Measurements from ENCODE around the gene LIMS1. TPM values are rescaled to one million over a fixed set of nuclear protein-coding genes. Genes with fewer than 3 reads are reported as not detected.
A peak's percentile ranks its signal among the peaks of the same experiment; 100 is the strongest.

Gene LIMS1
- total RNA-seq, 1 experiment from 2014 or later = 101 TPM

- DNase-seq (ENCODE audit: low read depth, low spot score) (no peak), ATAC-seq (no peak)
- no peaks in the 10 kb centered on the region for H3K9me3 ChIP-seq (ENCODE audit: control insufficient read depth, insufficient read depth, low read depth, low read length)
- no peaks in the 10 kb centered on the region for H3K36me3 ChIP-seq (ENCODE audit: control insufficient read depth, insufficient read depth, low read length)
- intact Hi-C loops (cut with micrococcal nuclease; ENCODE audit: unreplicated experiment) = no loop called here
- peaks cover 34% of the 10 kb centered on the region for H3K4me1 ChIP-seq (ENCODE audit: control insufficient read depth, insufficient read depth, low read length)
- no peaks in the 10 kb centered on the region for H3K27me3 ChIP-seq (ENCODE audit: control insufficient read depth, insufficient read depth, low read length)
- in situ Hi-C loops (cut with HindIII; ENCODE audit: low pct_unique_long_range_greater_than_20kb, low sequenced_read_pairs) = no loop called here
- H3K4me3 ChIP-seq (ENCODE audit: low read depth in 2 of 2, low read length in 2 of 2) = no peak overlapping the region
- ChIA-PET POLR2A (no interaction called here), CTCF (no interaction called here)
- TF ChIP-seq POLR2AphosphoS5 (IDR thresholded peaks at IDR 0.05; ENCODE audit: low read depth, low read length) = no peak
- no peak for TF ChIP-seq TCF7L2 (IDR thresholded peaks at IDR 0.05; ENCODE audit: low read depth, low read length)
- TF ChIP-seq SIN3A (IDR thresholded peaks at IDR 0.05; ENCODE audit: borderline replicate concordance, insufficient read depth, low read depth, low read length) = no peak
- TF ChIP-seq CTCF (IDR thresholded peaks at IDR 0.05) = no peak
- TF ChIP-seq REST (IDR thresholded peaks at IDR 0.05; ENCODE audit: insufficient read depth in 1 of 2, low read depth in 2 of 2, low read length in 1 of 2) = no peak
- BruUV-seq (replicated peaks) = no TSS peak
- peak overlapping the region; percentile 82 for H3K27ac ChIP-seq (ENCODE audit: low read length)
These were observed 106.5 kb downstream of the LIMS1 start for GRCh38 chr2:108640731-108641130.

- ChIA-PET CTCF (interaction anchor here (0.7 kb wide), 1 partner anchor 592 kb away, joined by 3 read pairs; no protein-coding TSS in a partner anchor), POLR2A (no interaction called here)
- in situ Hi-C loops (cut with HindIII; ENCODE audit: low pct_unique_long_range_greater_than_20kb, low sequenced_read_pairs) (no loop called here), intact Hi-C loops (cut with micrococcal nuclease; ENCODE audit: unreplicated experiment) (no loop called here)
- no peaks in the 10 kb centered on the region for H3K9me3 ChIP-seq (ENCODE audit: control insufficient read depth, insufficient read depth, low read depth, low read length)
- BruUV-seq (replicated peaks) = no TSS peak
- no peak overlapping the region for H3K4me3 ChIP-seq (ENCODE audit: low read depth in 2 of 2, low read length in 2 of 2)
- ATAC-seq = no peak
- TF ChIP-seq SIN3A (IDR thresholded peaks at IDR 0.05; ENCODE audit: borderline replicate concordance, insufficient read depth, low read depth, low read length) = no peak
- TF ChIP-seq CTCF (IDR thresholded peaks at IDR 0.05) = no peak
- TF ChIP-seq REST (IDR thresholded peaks at IDR 0.05; ENCODE audit: insufficient read depth in 1 of 2, low read depth in 2 of 2, low read length in 1 of 2) = no peak
- TF ChIP-seq TCF7L2 (IDR thresholded peaks at IDR 0.05; ENCODE audit: low read depth, low read length) = no peak
- no peak for TF ChIP-seq POLR2AphosphoS5 (IDR thresholded peaks at IDR 0.05; ENCODE audit: low read depth, low read length)
- no peaks in the 10 kb centered on the region for H3K36me3 ChIP-seq (ENCODE audit: control insufficient read depth, insufficient read depth, low read length)
- H3K27ac ChIP-seq (ENCODE audit: low read length) = no peak overlapping the region
- H3K27me3 ChIP-seq (ENCODE audit: control insufficient read depth, insufficient read depth, low read length) = no peaks in the 10 kb centered on the region
- H3K4me1 ChIP-seq (ENCODE audit: control insufficient read depth, insufficient read depth, low read length) = peaks cover 24% of the 10 kb centered on the region
- DNase-seq (ENCODE audit: low read depth, low spot score) = no peak
These were observed 107.5 kb downstream of the LIMS1 start for GRCh38 chr2:108641756-108642155.
